K562 (cell line): ENCODE results near the gene USP2. TPM values are rescaled to one million over a fixed set of nuclear protein-coding genes. Genes with fewer than 3 reads are reported as not detected.
A peak's percentile ranks its signal among the peaks of the same experiment; 100 is the strongest.

Source experiments
- BACH1 ChIP-seq: fragments of 200-800 bp; sonication (Bioruptor generic); IDR thresholded peaks from 2 replicates; pipeline ENCODE4 v1.6.1; 2016; ENCODE audit warnings: missing genetic modification characterization, missing compliant biosample characterization
- CBX2 ChIP-seq: fragments of 200-600 bp; sonication (generic); IDR thresholded peaks from one replicate; pipeline ENCODE4 v1.6.1; 2012; ENCODE audit warnings: mild to moderate bottlenecking, low read length, inconsistent platforms; ENCODE audit not compliant: insufficient read depth, poor library complexity, severe bottlenecking
- E4F1 ChIP-seq: fragments of 250-450 bp; sonication (Bioruptor Pico); IDR thresholded peaks from 2 replicates; pipeline ENCODE4 v1.5.0; 2021; ENCODE audit warnings: mild to moderate bottlenecking, borderline replicate concordance
- EGR1 ChIP-seq: fragments of 450-650 bp; conservative IDR thresholded peaks from 2 replicates; pipeline ENCODE4 v1.6.1; 2017; ENCODE audit warnings: mild to moderate bottlenecking
- EP300 ChIP-seq: IDR thresholded peaks from 2 replicates; pipeline ENCODE4 v1.6.1; 2012; ENCODE audit warnings: low read length, improper control_type of control experiment
- ERF ChIP-seq: fragments of 450-650 bp; formaldehyde crosslinking; IDR thresholded peaks from 2 replicates; pipeline ENCODE4 v1.4.0; 2020; ENCODE audit warnings: mild to moderate bottlenecking, mixed read lengths
- ETV6 ChIP-seq, 3 experiments: fragments of 150-350 bp in 1 of 3; sonication (generic) in 1 of 3; formaldehyde crosslinking in 1 of 3; IDR thresholded peaks; 2 replicates each; pipeline versions ENCODE4 v1.6.1 to v1.8.0; 2014 to 2022; ENCODE audit warnings: borderline replicate concordance in 2 of 3, low read depth in 2 of 3, antibody characterized with exemption in 1 of 3, low read length in 1 of 3, mild to moderate bottlenecking in 1 of 3, missing genetic modification reagents in 1 of 3
- EWSR1 ChIP-seq: fragments of 450-650 bp; IDR thresholded peaks from 2 replicates; pipeline ENCODE4 v1.6.1; 2018; ENCODE audit warnings: borderline replicate concordance, mild to moderate bottlenecking, low read depth, moderate library complexity; ENCODE audit not compliant: partially characterized antibody
- FOSL1 ChIP-seq: fragments of 200-800 bp; sonication (Bioruptor generic); conservative IDR thresholded peaks from 2 replicates; pipeline ENCODE4 v1.6.1; 2016; ENCODE audit warnings: missing genetic modification characterization, missing compliant biosample characterization
- HMG20A ChIP-seq: fragments of 450-650 bp; formaldehyde crosslinking; conservative IDR thresholded peaks from 2 replicates; pipeline ENCODE4 v1.4.0; 2020; ENCODE audit warnings: mild to moderate bottlenecking, mixed read lengths
- KAT2B ChIP-seq: IDR thresholded peaks from one replicate; pipeline ENCODE4 v1.6.1; 2012; ENCODE audit warnings: low read depth, mild to moderate bottlenecking, control low read depth, inconsistent platforms, low read length, moderate library complexity
- SIRT6 ChIP-seq: IDR thresholded peaks from one replicate; pipeline ENCODE4 v1.6.1; 2012; ENCODE audit warnings: low read depth, mild to moderate bottlenecking, control low read depth, inconsistent platforms, low read length, moderate library complexity
- SMARCC2 ChIP-seq: fragments of 450-650 bp; IDR thresholded peaks from 2 replicates; pipeline ENCODE4 v1.6.1; 2017; ENCODE audit warnings: antibody characterized with exemption, moderate library complexity, mild to moderate bottlenecking, low read depth
- TCFL5 ChIP-seq: fragments of 250-450 bp; sonication (Bioruptor Pico); conservative IDR thresholded peaks from 2 replicates; pipeline ENCODE4 v1.6.1; 2021; ENCODE audit warnings: mild to moderate bottlenecking, moderate library complexity, matching md5 sums
- TSHZ1 ChIP-seq: fragments of 250-450 bp; sonication (Bioruptor Pico); IDR thresholded peaks from 2 replicates; pipeline ENCODE4 v1.4.0; 2020; ENCODE audit warnings: mild to moderate bottlenecking, moderate library complexity
- XRCC5 ChIP-seq: fragments of 200-400 bp; formaldehyde crosslinking; IDR thresholded peaks from 2 replicates; pipeline ENCODE4 v1.6.1; 2017; ENCODE audit warnings: low read depth, mild to moderate bottlenecking, low read length
- ZBTB7A ChIP-seq: IDR thresholded peaks from 2 replicates; pipeline ENCODE4 v1.6.1; 2011; ENCODE audit warnings: low read depth, mild to moderate bottlenecking, low read length, moderate library complexity, borderline replicate concordance; ENCODE audit not compliant: control insufficient read depth
- ZNF134 ChIP-seq: fragments of 250-450 bp; sonication (Bioruptor Pico); conservative IDR thresholded peaks from 2 replicates; pipeline ENCODE4 v1.4.0; 2020
- ZNF165 ChIP-seq: fragments of 250-450 bp; sonication (Bioruptor Pico); IDR thresholded peaks from 2 replicates; pipeline ENCODE4 v1.4.0; 2020; ENCODE audit warnings: borderline replicate concordance
- ZNF232 ChIP-seq: sonication (generic); formaldehyde crosslinking; IDR thresholded peaks from 2 replicates; pipeline ENCODE4 v1.8.0; 2022; ENCODE audit warnings: mild to moderate bottlenecking, missing genetic modification reagents
- ZNF707 ChIP-seq: fragments of 250-450 bp; sonication (Bioruptor Pico); conservative IDR thresholded peaks from 2 replicates; pipeline ENCODE4 v1.8.0; 2022; ENCODE audit warnings: inconsistent platforms, mild to moderate bottlenecking, moderate library complexity
- ZNF778 ChIP-seq: fragments of 450-650 bp; formaldehyde crosslinking; IDR thresholded peaks from 2 replicates; pipeline ENCODE4 v1.4.0; 2020; ENCODE audit warnings: mild to moderate bottlenecking, moderate library complexity
- polyA plus RNA-seq, 8 experiments: library from polyadenylated mRNA; depleted of rRNA in 4 of 8; stranded (reverse) in 5 of 8; unstranded in 3 of 8; fragments of >200 nt; fragmentation: Nextera tagmentation in 2 of 8; fragmentation: Illumina TruSeq in 1 of 8; extraction: Ambion mirVana in 2 of 8; extraction: Trizol in 1 of 8; gene quantifications; 2 replicates each; pipeline versions ENCODE4 v1.2.1 to v1.2.3, GENCODE V29; 2011 to 2014; ENCODE audit warnings: inconsistent platforms in 1 of 8, missing spikeins in 1 of 8
- total RNA-seq, 7 experiments: library from RNA; depleted of rRNA in 6 of 7; stranded (reverse); fragments of >200 nt in 6 of 7; fragmentation: Illumina TruSeq in 2 of 7; extraction: Trizol in 2 of 7; gene quantifications; 2 replicates each; pipeline versions ENCODE4 v1.2.1 to v1.2.3, GENCODE V29; 2011 to 2021; ENCODE audit warnings: low replicate concordance in 1 of 7

The USP2 gene
- total and polyA plus RNA-seq, 9 of the 15 experiments (the other 6 are each of a cell fraction or from before 2014, with no cell fraction given): 2.8 to 16.9 (median 3.9) TPM

DNA sequence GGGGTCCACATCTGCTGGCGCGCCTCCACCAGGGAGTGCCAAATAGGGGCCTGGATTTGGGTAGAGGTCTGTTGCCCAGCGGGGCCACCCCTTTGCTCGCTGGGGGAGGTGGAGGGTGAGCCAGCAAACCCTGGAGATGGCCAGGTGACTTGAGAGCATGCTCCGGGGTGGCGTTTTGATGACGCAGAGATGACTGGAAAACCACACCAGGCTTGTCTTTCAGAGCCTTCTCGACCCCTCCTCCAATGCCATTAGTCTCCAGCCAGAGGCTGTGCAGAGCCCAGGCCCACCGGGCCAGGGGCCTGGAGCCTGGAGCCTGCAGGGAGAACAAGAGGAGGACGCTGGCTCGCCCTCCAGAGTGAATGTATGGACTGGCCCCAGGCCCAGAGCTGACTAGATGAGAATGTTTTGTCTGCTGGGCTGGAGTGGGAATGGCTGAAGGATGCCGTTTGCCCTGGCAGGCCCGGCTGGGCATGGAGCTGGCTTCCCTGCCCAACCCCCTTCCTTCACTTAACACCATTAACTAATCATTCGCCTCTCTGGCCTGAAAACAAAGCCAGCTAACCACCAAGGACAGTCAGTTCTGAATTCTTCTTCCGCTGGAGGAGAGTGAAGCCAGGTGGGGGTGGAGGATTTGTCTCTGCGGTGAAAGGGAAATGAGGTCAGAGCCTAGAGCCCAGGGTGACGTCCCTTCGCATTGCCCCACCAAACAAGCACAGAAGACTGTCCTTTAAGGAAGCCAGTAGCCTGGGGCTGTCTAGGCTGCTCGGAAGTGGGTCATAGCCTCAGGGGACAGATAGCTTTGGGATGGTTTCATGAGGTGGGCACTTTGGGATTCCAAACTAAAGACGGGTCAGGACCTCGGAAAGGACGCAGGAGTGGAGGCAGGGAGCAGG is 63.0 kb downstream of the USP2 start (continued):
- no peak for TF ChIP-seq XRCC5
- peak; percentile 55 for TF ChIP-seq FOSL1
- no peak for TF ChIP-seq E4F1 (CRISPR knock-in tag)
- TF ChIP-seq TSHZ1: no peak
- 0 out of 2 replicates have a peak, but pooled peaks have one; percentile 13 for TF ChIP-seq EGR1
- TF ChIP-seq EP300: no peak
- no peak for TF ChIP-seq ZBTB7A
- no peak; the same call in 1 of the 2 replicates for TF ChIP-seq BACH1
- no peak for TF ChIP-seq TCFL5 (CRISPR knock-in tag)
- TF ChIP-seq SMARCC2: no peak
- no peak for TF ChIP-seq ZNF778 (CRISPR knock-in tag)
- TF ChIP-seq ZNF134 (CRISPR knock-in tag): no peak
- no peak for TF ChIP-seq ZNF165 (CRISPR knock-in tag)
- no peak for TF ChIP-seq SIRT6
- TF ChIP-seq HMG20A: no peak
- TF ChIP-seq KAT2B: no peak
- TF ChIP-seq ZNF707: no peak
- no peak for TF ChIP-seq ERF (CRISPR knock-in tag)
- TF ChIP-seq CBX2: no peak
- no peak for TF ChIP-seq ETV6 (IDR thresholded peaks at IDR 0.05; ENCODE audit: borderline replicate concordance in 1 of 2, low read depth in 2 of 2, low read length in 1 of 2)
- no peak for TF ChIP-seq ETV6 (CRISPR knock-in tag; IDR thresholded peaks at IDR 0.05; ENCODE audit: borderline replicate concordance)
- TF ChIP-seq EWSR1: no peak
- TF ChIP-seq ZNF232 (CRISPR knock-in tag): 0 out of 2 replicates have a peak, but pooled peaks have one; percentile 28
